Measurements from ENCODE around the gene MLH3.
A peak's percentile ranks its signal among the peaks of the same experiment; 100 is the strongest.

- TF ChIP-seq EZH2 (IDR thresholded peaks at IDR 0.05; ENCODE audit: borderline replicate concordance, low read depth, low read length, severe bottlenecking) (no peak), POLR2A (IDR thresholded peaks at IDR 0.05; ENCODE audit: low read depth, low read length) (peak; percentile 45), CTCF (IDR thresholded peaks at IDR 0.05; ENCODE audit: extremely low read depth in 1 of 2, insufficient read depth in 1 of 2, low read depth in 1 of 2, low read length in 2 of 2) (no peak), POLR2AphosphoS5 (IDR thresholded peaks at IDR 0.05; ENCODE audit: insufficient read depth, low read depth, low read length) (peak; percentile 59), GATA2 (IDR thresholded peaks at IDR 0.05; ENCODE audit: insufficient read depth, insufficient read length, low read depth, low read length) (no peak)
Measured at GRCh38 chr14:74983343-74983742, 67.9 kb downstream of the MLH3 start.

Data from endothelial cell of umbilical vein (primary cell).